ENCODE data around the gene KCNK10.
"Not testable (repeated sequence)": the region's sequence is repeated elsewhere in the genome, so short reads cannot be mapped to it uniquely, and the experiment has no call there.

The KCNK10 gene

GRCh38 chr14:88264116-88264515, 59.0 kb downstream of the KCNK10 start:
- no peak for DNase-seq

DNA sequence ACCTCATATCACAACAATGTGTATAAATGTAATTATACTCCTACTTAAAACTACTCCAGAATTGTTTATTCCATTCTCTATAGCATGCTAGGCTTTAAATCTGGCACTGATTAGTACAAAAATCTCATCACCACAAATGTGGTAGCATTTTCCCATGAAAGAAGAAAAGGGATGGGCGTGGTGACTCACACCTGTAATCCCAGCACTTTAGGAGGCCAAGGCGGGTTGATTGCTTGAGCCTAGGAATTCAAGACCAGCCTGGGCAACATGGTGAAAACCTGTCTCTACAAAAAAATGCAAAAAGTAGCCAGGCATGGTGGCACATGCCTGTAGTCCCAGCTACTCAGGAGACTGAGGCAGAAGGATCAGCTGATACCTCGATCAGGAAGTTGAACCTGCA, 61.8 kb downstream of the KCNK10 start:
- not testable (repeated sequence) for DNase-seq

DNA sequence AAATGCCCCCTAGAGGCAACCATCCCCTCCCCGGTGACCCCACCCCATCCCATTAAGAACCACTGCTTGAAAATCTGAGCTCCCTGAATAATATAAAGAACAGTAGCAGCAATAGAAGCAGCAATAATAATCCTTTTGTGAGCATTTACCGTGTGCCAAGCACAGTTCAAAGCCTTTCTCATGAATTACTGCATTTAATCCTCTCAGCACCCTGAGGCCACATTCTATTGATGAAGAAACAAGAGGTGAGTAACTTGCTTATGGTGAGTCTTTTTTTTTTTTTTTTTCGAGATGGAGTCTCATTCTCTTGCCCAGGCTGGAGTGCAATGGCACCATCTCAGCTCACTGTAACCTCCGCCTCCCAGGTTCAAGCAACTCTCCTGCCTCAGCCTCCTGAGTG, 65.0 kb downstream of the KCNK10 start:
- DNase-seq = no peak

DNA sequence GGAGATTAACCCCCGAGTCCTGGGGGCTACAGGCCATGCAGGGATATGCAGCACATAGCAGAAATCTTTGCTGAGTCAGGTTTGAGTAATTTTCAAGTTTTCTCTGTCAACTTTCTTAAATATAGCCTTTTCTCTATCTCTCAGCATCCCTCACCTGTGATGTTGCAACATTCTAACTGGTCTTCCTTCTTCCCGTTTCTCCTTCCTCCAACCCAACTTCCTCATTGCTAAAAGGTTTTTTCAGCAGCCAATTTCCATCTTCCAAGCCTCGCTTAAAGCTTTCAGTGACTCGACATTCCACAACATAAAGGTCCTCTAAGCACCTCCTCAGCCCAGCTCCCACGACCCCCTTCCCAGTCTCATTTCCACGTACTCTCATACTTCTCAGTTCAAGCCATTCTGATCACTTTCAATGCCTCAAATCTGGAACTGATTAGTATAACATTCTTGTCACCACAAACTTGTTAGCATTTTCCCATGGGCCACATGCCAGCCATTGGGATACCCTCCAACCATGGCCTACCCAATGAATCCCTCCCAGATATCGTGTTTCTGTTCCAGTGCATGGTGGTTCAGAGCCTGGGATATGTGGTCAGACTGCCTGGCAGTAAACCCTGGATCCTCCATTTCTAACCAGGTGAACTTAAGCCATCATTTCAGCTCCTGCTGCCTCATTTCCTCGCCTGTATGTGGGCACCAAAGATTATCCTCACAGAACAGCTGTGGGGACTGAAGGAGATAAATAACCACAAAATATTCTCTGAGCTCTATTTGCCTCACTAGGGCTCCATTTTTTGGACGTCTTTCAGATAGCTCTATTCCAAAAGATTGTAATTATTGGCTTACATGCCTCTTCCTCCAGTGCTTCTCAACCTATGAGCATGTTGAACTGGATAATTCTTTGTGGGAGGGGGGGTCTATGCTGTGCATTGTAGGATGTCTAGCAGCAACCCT, 65.8 kb downstream of the KCNK10 start:
- peak; percentile 24 for DNase-seq

DNA sequence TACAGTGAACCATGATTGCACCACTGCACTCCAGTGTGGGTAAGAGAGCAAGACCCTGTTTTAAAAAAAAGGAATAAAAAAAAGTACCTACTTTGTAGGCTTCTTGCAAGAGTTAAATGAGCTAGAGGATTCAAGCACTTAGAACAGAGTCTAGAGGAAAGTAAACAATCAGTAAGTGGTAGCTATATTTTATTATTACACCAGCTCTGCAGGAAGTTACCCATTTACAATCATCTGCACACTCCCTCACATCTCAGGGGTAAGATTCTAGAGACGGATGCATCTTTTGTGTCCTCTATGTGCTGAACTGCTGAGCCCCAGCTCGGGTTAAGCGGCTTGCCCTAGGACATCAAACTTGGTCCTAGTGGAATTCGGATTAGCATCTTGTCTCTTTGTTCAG, 67.3 kb downstream of the KCNK10 start:
- DNase-seq = no peak

DNA sequence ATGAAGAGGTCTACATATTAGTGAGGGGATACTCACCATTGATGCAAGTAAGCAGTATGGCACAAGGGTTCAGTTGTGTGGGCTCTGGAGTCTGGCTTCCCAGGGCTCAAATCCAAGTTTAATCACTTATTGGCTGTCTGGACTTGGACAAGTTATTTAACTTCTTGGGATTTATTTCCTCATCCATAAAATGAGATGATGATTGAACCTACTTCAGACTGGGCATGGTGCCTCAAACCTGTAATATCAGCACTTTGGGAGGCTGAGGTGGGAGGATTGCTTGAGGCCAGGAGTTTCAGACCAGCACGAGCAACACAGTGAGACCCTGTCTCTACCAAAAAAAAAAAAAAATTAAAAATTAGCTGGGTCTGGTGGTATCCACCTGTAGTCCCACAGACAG, 67.9 kb downstream of the KCNK10 start:
- no peak for DNase-seq

DNA sequence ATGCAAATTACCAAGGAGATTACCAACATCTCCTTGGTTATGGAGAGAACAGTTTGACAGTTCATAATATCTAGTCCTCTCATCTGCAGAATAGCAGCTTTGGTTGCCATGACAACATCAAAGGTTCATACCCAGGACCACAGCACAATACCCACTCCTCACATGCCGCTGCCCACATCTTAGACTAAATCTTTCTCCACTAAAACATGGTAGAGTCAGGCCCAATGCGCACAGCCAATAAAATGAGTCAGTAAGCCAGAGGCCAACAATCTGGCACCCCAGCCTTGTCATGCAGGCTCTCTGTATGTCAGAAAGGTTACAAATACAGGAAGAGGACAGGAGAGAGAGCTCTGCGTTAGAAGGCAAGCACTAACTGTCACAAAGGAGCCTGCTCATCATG, 70.6 kb downstream of the KCNK10 start:
- peak; percentile 58 for DNase-seq

GRCh38 chr14:88251650-88252049, 71.4 kb downstream of the KCNK10 start:
- DNase-seq = no peak

- no peak for DNase-seq
Measured at GRCh38 chr14:88249266-88249665, 73.8 kb downstream of the KCNK10 start.

GRCh38 chr14:88248606-88249005, 74.5 kb downstream of the KCNK10 start:
- DNase-seq = no peak

GRCh38 chr14:88247228-88247627, 75.8 kb downstream of the KCNK10 start:
- no peak for DNase-seq

GRCh38 chr14:88245321-88245720, 77.7 kb downstream of the KCNK10 start:
- peak; percentile 50 for DNase-seq

- DNase-seq = no peak
Measured at GRCh38 chr14:88243946-88244345, 79.1 kb downstream of the KCNK10 start.

GRCh38 chr14:88242446-88242845, 80.6 kb downstream of the KCNK10 start:
- no peak for DNase-seq

DNA sequence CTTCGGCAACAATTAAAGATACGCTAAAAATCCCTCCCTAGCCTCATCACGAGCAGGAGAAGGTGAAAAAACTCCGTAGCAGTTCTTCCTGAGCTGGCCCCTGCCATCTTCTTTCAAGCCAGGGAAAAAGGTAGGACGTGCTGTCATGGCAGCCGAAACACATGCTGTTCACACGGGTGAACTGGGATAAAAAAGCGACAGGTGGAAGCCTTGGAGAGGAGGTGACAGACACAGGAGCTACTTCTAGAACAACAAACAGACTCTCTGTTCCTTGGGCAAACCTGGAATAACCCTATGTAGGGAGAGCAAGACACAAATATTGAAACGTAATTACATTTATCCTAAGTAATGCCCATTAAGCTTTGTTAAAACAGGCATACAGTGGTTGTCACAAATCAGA, 81.3 kb downstream of the KCNK10 start:
- DNase-seq = no peak

- DNase-seq = no peak
Measured at GRCh38 chr14:88234442-88234841, 88.6 kb downstream of the KCNK10 start.

DNA sequence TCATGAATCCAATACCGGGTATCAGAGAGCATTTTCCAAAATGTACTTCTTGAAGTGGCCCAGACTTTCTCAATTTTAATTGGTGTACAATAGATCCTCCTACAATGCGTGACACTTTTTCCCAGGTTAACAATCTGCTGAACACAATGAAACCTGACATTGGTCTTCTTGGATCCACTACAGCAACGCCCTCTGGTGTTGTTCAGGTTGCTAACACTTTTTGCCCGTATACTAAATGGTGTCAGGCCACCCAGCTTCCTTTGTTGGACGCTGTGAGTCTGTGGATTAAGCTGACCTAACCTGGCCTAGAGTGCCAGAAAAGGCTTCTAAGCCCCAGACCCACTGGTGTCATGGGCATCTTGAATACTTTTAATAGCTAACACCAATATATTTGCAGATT, 89.2 kb downstream of the KCNK10 start:
- DNase-seq = peak; percentile 60

DNA sequence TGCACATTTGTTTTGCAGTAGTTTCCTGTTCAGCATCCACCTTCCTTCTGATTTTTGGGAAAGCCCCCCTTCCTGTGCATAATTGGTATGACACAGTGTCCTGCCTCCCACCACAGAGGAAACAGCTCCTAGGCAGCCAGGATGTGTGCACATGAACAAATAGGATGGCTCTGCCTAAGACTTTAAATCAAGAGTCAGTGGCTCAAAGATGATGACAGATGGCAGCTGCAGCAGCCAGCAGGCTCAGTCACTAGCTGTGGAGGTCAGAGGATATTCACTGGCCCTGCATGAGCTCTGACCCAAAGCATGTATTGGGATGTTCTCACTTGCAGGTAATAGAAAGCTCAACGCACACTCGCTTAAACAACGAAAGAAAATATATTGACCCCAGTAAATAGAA, 90.3 kb downstream of the KCNK10 start:
- DNase-seq = peak; percentile 80

- DNase-seq = no peak
Measured at GRCh38 chr14:88231603-88232002, 91.5 kb downstream of the KCNK10 start.

DNA sequence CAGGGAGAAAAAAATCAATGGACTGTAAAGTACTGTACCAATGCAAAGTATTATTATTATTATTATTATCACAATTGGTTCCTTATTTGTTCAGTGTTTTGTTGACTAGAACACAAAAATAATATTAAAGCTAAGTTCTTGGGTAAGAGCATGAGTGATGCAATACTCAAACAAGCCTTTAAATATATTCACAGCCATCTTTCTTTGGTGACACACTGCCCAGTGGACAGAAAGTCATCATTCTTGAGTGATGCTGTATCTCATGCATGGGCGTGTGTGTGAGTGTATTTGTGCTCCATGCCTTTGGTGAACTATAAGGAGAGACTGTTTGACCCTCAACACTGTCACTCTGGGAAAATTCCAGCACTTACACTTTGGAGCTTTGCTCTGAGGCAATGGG, 93.6 kb downstream of the KCNK10 start:
- DNase-seq = no peak

GRCh38 chr14:88228522-88229236, 94.4 kb downstream of the KCNK10 start:
- DNase-seq = no peak

DNA sequence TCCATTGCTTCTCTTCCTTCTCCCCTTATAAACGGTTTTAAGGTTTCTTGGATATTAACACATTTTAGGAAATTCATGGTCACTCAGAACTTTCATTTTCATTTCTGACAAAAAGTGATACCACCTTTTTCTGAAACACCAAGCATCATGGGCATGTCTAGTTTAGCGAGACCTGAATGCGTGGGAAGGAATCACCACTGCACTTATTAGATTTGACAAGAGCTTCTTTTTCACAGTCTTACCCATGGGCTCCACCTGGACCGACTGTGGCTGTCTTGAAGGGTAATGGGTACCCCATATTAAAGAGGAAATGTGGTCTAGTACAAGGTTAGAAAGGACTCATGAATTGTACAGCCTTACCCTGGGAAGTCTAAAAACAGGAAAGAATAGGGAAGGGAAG, 95.4 kb downstream of the KCNK10 start:
- DNase-seq = no peak

GRCh38 chr14:88225721-88226120, 97.3 kb downstream of the KCNK10 start:
- peak; percentile 65 for DNase-seq

Measured in eye (tissue), 1 donor.